ENCODE data around the gene LINGO3.

DNA sequence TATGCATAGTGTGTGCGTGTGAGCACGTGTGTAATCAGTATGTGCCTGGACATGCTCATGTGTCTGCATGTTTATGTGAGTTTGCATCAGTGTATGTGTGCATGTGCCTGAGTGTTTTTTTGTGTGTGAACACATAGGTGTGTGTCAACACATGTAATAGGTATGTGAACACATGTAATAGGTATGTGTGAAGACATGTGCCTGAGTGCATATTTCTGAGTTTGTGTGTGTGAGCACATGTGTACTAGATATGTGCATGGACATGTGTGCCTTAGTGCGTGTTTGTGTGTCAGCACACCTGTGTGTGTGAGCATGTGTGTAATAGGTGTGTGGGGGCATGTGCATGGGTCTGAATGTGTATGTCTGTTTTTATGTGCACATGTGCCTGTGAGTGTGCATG is 27.9 kb upstream of the LINGO3 start:
- TF ChIP-seq, protein P1, sequence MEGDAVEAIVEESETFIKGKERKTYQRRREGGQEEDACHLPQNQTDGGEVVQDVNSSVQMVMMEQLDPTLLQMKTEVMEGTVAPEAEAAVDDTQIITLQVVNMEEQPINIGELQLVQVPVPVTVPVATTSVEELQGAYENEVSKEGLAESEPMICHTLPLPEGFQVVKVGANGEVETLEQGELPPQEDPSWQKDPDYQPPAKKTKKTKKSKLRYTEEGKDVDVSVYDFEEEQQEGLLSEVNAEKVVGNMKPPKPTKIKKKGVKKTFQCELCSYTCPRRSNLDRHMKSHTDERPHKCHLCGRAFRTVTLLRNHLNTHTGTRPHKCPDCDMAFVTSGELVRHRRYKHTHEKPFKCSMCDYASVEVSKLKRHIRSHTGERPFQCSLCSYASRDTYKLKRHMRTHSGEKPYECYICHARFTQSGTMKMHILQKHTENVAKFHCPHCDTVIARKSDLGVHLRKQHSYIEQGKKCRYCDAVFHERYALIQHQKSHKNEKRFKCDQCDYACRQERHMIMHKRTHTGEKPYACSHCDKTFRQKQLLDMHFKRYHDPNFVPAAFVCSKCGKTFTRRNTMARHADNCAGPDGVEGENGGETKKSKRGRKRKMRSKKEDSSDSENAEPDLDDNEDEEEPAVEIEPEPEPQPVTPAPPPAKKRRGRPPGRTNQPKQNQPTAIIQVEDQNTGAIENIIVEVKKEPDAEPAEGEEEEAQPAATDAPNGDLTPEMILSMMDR (conservative IDR thresholded peaks at IDR 0.05): no peak
- TF ChIP-seq ZFX (IDR thresholded peaks at IDR 0.05): no peak

Measured in C4-2B (cell line).